Fibroblast of pulmonary artery (primary cell): Measurements from ENCODE around the gene PDE8A.
"Not testable (repeated sequence)": the region's sequence is repeated elsewhere in the genome, so short reads cannot be mapped to it uniquely, and the experiment has no call there.

ENCODE experiments used
- DNase-seq: peaks from one replicate; pipeline ENCODE4 v3.0.0-alpha.2; 2010; ENCODE audit warnings: low read depth
- H3K4me3 ChIP-seq: replicated peaks from 2 replicates; pipeline ENCODE4 v1.5.1; 2011; ENCODE audit warnings: low read depth, mild to moderate bottlenecking, control low read depth, low read length, moderate library complexity
- TF ChIP-seq, protein P1 (sequence below): IDR thresholded peaks from 2 replicates; pipeline ENCODE4 v1.5.1; 2011; ENCODE audit warnings: mild to moderate bottlenecking, control low read depth, low read length, inconsistent platforms; ENCODE audit errors: missing control alignments

Gene PDE8A

DNA sequence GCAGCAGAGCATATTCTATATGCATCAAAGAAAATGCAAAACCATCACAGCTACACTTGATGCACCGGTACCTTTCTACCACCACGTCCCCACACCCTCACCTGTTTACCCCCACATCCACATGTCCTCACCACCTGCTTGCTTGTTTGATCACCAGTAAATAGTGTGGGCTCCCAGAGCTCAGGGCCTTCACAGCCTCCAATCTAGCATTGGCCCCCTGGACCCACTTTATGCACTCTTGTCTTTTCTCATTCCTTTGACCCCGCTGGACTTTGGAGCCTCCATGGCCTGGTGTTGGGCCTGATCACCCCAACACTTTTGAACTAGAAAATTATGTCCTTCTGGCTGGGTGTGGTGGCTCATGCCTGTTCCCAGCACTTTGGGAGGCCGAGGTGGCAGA, 190.1 kb downstream of the PDE8A start:
- no peak for DNase-seq
- no peak overlapping the region for H3K4me3 ChIP-seq
- TF ChIP-seq, protein P1, sequence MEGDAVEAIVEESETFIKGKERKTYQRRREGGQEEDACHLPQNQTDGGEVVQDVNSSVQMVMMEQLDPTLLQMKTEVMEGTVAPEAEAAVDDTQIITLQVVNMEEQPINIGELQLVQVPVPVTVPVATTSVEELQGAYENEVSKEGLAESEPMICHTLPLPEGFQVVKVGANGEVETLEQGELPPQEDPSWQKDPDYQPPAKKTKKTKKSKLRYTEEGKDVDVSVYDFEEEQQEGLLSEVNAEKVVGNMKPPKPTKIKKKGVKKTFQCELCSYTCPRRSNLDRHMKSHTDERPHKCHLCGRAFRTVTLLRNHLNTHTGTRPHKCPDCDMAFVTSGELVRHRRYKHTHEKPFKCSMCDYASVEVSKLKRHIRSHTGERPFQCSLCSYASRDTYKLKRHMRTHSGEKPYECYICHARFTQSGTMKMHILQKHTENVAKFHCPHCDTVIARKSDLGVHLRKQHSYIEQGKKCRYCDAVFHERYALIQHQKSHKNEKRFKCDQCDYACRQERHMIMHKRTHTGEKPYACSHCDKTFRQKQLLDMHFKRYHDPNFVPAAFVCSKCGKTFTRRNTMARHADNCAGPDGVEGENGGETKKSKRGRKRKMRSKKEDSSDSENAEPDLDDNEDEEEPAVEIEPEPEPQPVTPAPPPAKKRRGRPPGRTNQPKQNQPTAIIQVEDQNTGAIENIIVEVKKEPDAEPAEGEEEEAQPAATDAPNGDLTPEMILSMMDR, result no peak

- TF ChIP-seq, protein P1, result no peak
- H3K4me3 ChIP-seq, result no peak overlapping the region
- DNase-seq, result no peak
These were observed 191.3 kb downstream of the PDE8A start for GRCh38 chr15:85172846-85173490.

GRCh38 chr15:85173630-85174029, 192.0 kb downstream of the PDE8A start:
- not testable (repeated sequence) for H3K4me3 ChIP-seq, DNase-seq

DNA sequence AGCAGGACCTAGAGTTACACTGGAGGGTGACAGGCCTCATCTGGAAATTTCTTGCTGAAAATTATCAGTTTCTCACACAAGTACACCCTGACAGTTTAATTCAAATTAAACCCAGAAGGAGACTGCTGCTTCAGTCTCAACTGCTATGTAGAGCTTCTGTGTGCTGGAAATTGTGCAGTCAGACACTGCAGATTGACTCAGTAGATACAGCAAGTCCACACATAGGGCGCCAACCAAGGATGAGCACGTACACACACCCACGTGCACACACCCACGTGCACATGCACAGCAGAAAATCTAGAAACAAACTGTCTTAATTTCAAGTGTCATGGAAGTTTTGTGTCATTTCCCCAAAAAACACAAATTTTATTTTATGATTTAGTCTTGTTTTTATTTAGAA, 192.9 kb downstream of the PDE8A start:
- TF ChIP-seq, protein P1, result no peak
- no peak for DNase-seq
- H3K4me3 ChIP-seq, result no peak overlapping the region

GRCh38 chr15:85177042-85177515, 195.4 kb downstream of the PDE8A start:
- DNase-seq, result peak; percentile 79
- H3K4me3 ChIP-seq, result not testable (repeated sequence)

- no peak overlapping the region for H3K4me3 ChIP-seq
- TF ChIP-seq, protein P1, result no peak
- DNase-seq, result no peak
These were observed 196.7 kb downstream of the PDE8A start for GRCh38 chr15:85178308-85178707.

- TF ChIP-seq, protein P1, result no peak
- no peak for DNase-seq
- no peak overlapping the region for H3K4me3 ChIP-seq
These were observed 198.0 kb downstream of the PDE8A start for GRCh38 chr15:85179700-85180099.

- H3K4me3 ChIP-seq, result not testable (repeated sequence)
These were observed 203.7 kb downstream of the PDE8A start for GRCh38 chr15:85185350-85185749.

GRCh38 chr15:85188171-85188577, 206.5 kb downstream of the PDE8A start:
- not testable (repeated sequence) for DNase-seq

More at GRCh38 chr15:85185350-85185749, 203.7 kb downstream of the PDE8A start:
- DNase-seq, result not testable (repeated sequence)

More at GRCh38 chr15:85188171-85188577, 206.5 kb downstream of the PDE8A start:
- H3K4me3 ChIP-seq, result not testable (repeated sequence)
